Pancreas (tissue), 10 donors: ENCODE results near the gene CALCOCO2. TPM values are rescaled to one million over a fixed set of nuclear protein-coding genes. Genes with fewer than 3 reads are reported as not detected.
A peak's percentile ranks its signal among the peaks of the same experiment; 100 is the strongest.
"Not testable (repeated sequence)": the region's sequence is repeated elsewhere in the genome, so short reads cannot be mapped to it uniquely, and the experiment has no call there.

ENCODE experiments used
- ATAC-seq, 4 donors: fragments of 200-7000 bp; cut with Tn5 transposase; one replicate each; pipeline versions ENCODE4 v1.8.0 to v1.9.1; 2020; ENCODE audit warnings: mild to moderate bottlenecking in 4 of 4, moderate library complexity in 4 of 4
- DNase-seq, 6 donors: peaks; one replicate each; pipeline ENCODE4 v3.0.0-alpha.2; 2020
- FAIRE-seq: peaks from 2 replicates; lab custom pipeline; 2012; peaks lifted over from hg19 to GRCh38; lab: Jason Lieb, UNC
- H3K27ac ChIP-seq, 4 donors: fragments of 200-600 bp; sonication (generic); 1 replicate in 3 of 4; 2 replicates in 1 of 4; pipeline versions ENCODE4 v1.5.0 to v1.8.0; 2020
- H3K27me3 ChIP-seq, 4 donors: fragments of 200-600 bp; one replicate each; pipeline ENCODE4 v1.8.0; 2021
- H3K36me3 ChIP-seq, 3 donors: fragments of 200-600 bp; sonication (generic) in 1 of 3; one replicate each; pipeline versions ENCODE4 v1.5.0 to v1.8.0; 2020 to 2021
- H3K4me1 ChIP-seq, 3 donors: fragments of 200-600 bp; one replicate each; pipeline ENCODE4 v1.8.0; 2021
- H3K4me3 ChIP-seq, 4 donors: fragments of 200-600 bp; sonication (generic) in 2 of 4; one replicate each; pipeline versions ENCODE4 v1.5.0 to v1.8.0; 2020 to 2021
- H3K9me3 ChIP-seq, 4 donors: fragments of 200-600 bp; one replicate each; pipeline ENCODE4 v1.8.0; 2021
- CTCF ChIP-seq, 4 donors: fragments of 200-600 bp; sonication (generic) in 3 of 4; IDR thresholded peaks; one replicate each; pipeline versions ENCODE4 v1.5.0 to v1.8.0; 2021; ENCODE audit warnings: antibody characterized with exemption in 4 of 4
- WGBS, 2 donors: extraction: QIAGEN DNeasy Blood & Tissue Kit; methylation state at CpG; one replicate each; pipeline ENCODE4 v1.1.7; 2013; 5-methylcytosine and 5-hydroxymethylcytosine counted together
- intact Hi-C, 3 donors: fragments of 100-400 bp; cut with DNase I; formaldehyde crosslinking; loops; one replicate each; pipeline versions ENCODE4 v1.11.1 to v1.14.2; 2022
- polyA plus RNA-seq, 2 donors: library from polyadenylated mRNA; stranded (reverse); fragments of 200-250 nt; gene quantifications; one replicate each; pipeline ENCODE4 v1.2.3, GENCODE V29; 2013
- total RNA-seq, 6 donors: library from RNA; stranded (reverse); fragmentation: NEBNext Ultra II Directional in 4 of 6; extraction: Animal tissue kit (Norgen Biotek cat#: 25700) in 4 of 6; gene quantifications; one replicate each; pipeline versions ENCODE4 v1.2.1 to v1.2.4, GENCODE V29; 2021 to 2023
- donor health status: healthy with polysubstance abuse.
- donor health status: DM: no; HTN: no; CAD: no; lungs with moderate emphysema.
- donor health status: DM: no; HTN: no; CAD: no.
- donor health status: control.
- donor health status: control.
- donor health status: Bipolar disorder and iron deficiency.
- donor health status: DM: yes; HTN: yes; CAD: no.
- donor health status: DM: no; HTN: no; CAD: no.
- donor health status: DM: no; HTN: no; CAD: no.
- donor health status: DM: yes; HTN: yes; CAD: no.

CALCOCO2 gene
- total and polyA plus RNA-seq, 8 donors: 31.2 to 66.0 (median 57.4) TPM

- H3K36me3 ChIP-seq: no peaks in the 10 kb centered on the region
- H3K27me3 ChIP-seq: peaks cover 0 to 8% (median 0%) of the 10 kb centered on the region in 4 donors
- no peaks in the 10 kb centered on the region for H3K9me3 ChIP-seq
- intact Hi-C loops: loop anchor here in 1 of 3 donors (5.0 kb wide), 1 partner anchor 61 kb away; no protein-coding TSS in a partner anchor
- TF ChIP-seq CTCF (IDR thresholded peaks at IDR 0.05): no peak
- FAIRE-seq: no peak
- WGBS, 2 donors: 11 to 12% methylated on average over 7 of the region's 7 CpGs
- DNase-seq: no peak
- ATAC-seq: no peak
- H3K27ac ChIP-seq: no peak overlapping the region
- H3K4me1 ChIP-seq: peaks cover 0 to 4% (median 0%) of the 10 kb centered on the region in 3 donors
- H3K4me3 ChIP-seq: peak overlapping the region in 2 of 4 donors; percentile 30 to 41
Measured at GRCh38 chr17:48816438-48816773, 14.4 kb upstream of the CALCOCO2 start.

GRCh38 chr17:48816774-48817590, 13.9 kb upstream of the CALCOCO2 start, which contains the start of gene TTLL6:
Gene TTLL6, minus strand, starts transcription at chr17:48817229. Its CDS starts 157 bp downstream, at chr17:48817072.
- 2% methylated on average over 59 to 64 of the region's 64 CpGs for WGBS, 2 donors
- no peaks in the 10 kb centered on the region for H3K9me3 ChIP-seq
- DNase-seq: peak; percentile 73 to 86 (median 80)
- intact Hi-C loops: loop anchor here in 1 of 3 donors (5.0 kb wide), 1 partner anchor 60 kb away; no protein-coding TSS in a partner anchor
- peaks cover 0 to 4% (median 0%) of the 10 kb centered on the region in 3 donors for H3K4me1 ChIP-seq
- peak; percentile 91 to 98 (median 96) for ATAC-seq
- H3K27ac ChIP-seq: no peak within 1 kb of the TSS
- H3K36me3 ChIP-seq: no peaks in the 10 kb centered on the region
- peak within 1 kb of the TSS in 3 of 4 donors; percentile 26 to 41 (median 30) for H3K4me3 ChIP-seq
- TF ChIP-seq CTCF (IDR thresholded peaks at IDR 0.05): no peak
- no peak for FAIRE-seq
- H3K27me3 ChIP-seq: peaks cover 0 to 8% (median 0%) of the 10 kb centered on the region in 4 donors

- Histone ChIP-seq H3K27ac (no peak overlapping the region), H3K9me3 (no peaks in the 10 kb centered on the region), H3K4me3 (no peak overlapping the region), H3K36me3 (no peaks in the 10 kb centered on the region), H3K27me3 (peaks cover 0 to 8% (median 0%) of the 10 kb centered on the region in 4 donors), H3K4me1 (peaks cover 0 to 4% (median 0%) of the 10 kb centered on the region in 3 donors)
- FAIRE-seq: no peak
- no peak for DNase-seq
- WGBS, 2 donors: 39 to 44% methylated on average over 9 of the region's 9 CpGs
- intact Hi-C loops: loop anchor here in 1 of 3 donors (5.0 kb wide), 1 partner anchor 59 kb away; no protein-coding TSS in a partner anchor
- no peak for TF ChIP-seq CTCF (IDR thresholded peaks at IDR 0.05)
- ATAC-seq: no peak
Measured at GRCh38 chr17:48818361-48818841, 12.4 kb upstream of the CALCOCO2 start.

- intact Hi-C loops: loop anchor here in 1 of 3 donors (5.0 kb wide), 1 partner anchor 58 kb away; no protein-coding TSS in a partner anchor
- no peak overlapping the region for H3K4me3 ChIP-seq
- TF ChIP-seq CTCF (IDR thresholded peaks at IDR 0.05): no peak
- no peak for ATAC-seq
- WGBS, 2 donors: 62 to 74% methylated on average over 11 of the region's 11 CpGs
- no peak overlapping the region for H3K27ac ChIP-seq
- no peaks in the 10 kb centered on the region for H3K9me3 ChIP-seq
- H3K36me3 ChIP-seq: no peaks in the 10 kb centered on the region
- FAIRE-seq: no peak
- H3K27me3 ChIP-seq: peaks cover 0 to 8% (median 0%) of the 10 kb centered on the region in 4 donors
- DNase-seq: no peak
- peaks cover 0 to 4% (median 0%) of the 10 kb centered on the region in 3 donors for H3K4me1 ChIP-seq
Measured at GRCh38 chr17:48819466-48819865, 11.4 kb upstream of the CALCOCO2 start.

- intact Hi-C loops, H3K9me3 ChIP-seq, H3K36me3 ChIP-seq, ATAC-seq, H3K4me3 ChIP-seq, H3K27ac ChIP-seq, H3K4me1 ChIP-seq, FAIRE-seq, H3K27me3 ChIP-seq: not testable (repeated sequence)
- 58 to 59% methylated on average over 6 of the region's 6 CpGs for WGBS, 2 donors
- peak in 1 of 6 donors; percentile 37 for DNase-seq
Measured at GRCh38 chr17:48820936-48821335, 9.9 kb upstream of the CALCOCO2 start.
